NCI-H2227 (cell line): ENCODE data around the gene FAM25C.
"Not testable (repeated sequence)": the region's sequence is repeated elsewhere in the genome, so short reads cannot be mapped to it uniquely, and the experiment has no call there.

Experiments used
- DNase-seq: peaks from one replicate; lab custom pipeline; 2025; ENCODE audit not compliant: unreplicated experiment; lab: John Stamatoyannopoulos, UW

FAM25C gene

GRCh38 chr10:47999691-48000090 is at the start of gene FAM25C:
TSS of gene FAM25C (minus strand) at chr10:47999791. CDS start at chr10:47999765, 26 bp downstream.
- DNase-seq: not testable (repeated sequence)

- DNase-seq: not testable (repeated sequence)
These were observed 45.0 kb upstream of the FAM25C start for GRCh38 chr10:48044557-48044956.

- DNase-seq: not testable (repeated sequence)
These were observed 31.8 kb upstream of the FAM25C start for GRCh38 chr10:48031390-48031789.

- not testable (repeated sequence) for DNase-seq
These were observed 2.7 kb upstream of the FAM25C start for GRCh38 chr10:48002306-48002705.

GRCh38 chr10:47994045-47994444 is 5.5 kb downstream of the FAM25C start:
- DNase-seq: not testable (repeated sequence)

- DNase-seq: not testable (repeated sequence)
These were observed 7.0 kb downstream of the FAM25C start for GRCh38 chr10:47992560-47992959.

GRCh38 chr10:47991706-47992105 is 7.9 kb downstream of the FAM25C start:
- DNase-seq: not testable (repeated sequence)

- not testable (repeated sequence) for DNase-seq
These were observed 9.5 kb downstream of the FAM25C start for GRCh38 chr10:47990097-47990496.

- not testable (repeated sequence) for DNase-seq
These were observed 10.0 kb downstream of the FAM25C start for GRCh38 chr10:47989542-47989950.

GRCh38 chr10:47988718-47989541 is 10.7 kb downstream of the FAM25C start:
- not testable (repeated sequence) for DNase-seq

GRCh38 chr10:47987952-47988351 is 11.6 kb downstream of the FAM25C start:
- not testable (repeated sequence) for DNase-seq

- DNase-seq: not testable (repeated sequence)
These were observed 13.0 kb downstream of the FAM25C start for GRCh38 chr10:47986413-47987230.

GRCh38 chr10:47975409-47975808 is 24.2 kb downstream of the FAM25C start:
- DNase-seq: not testable (repeated sequence)

- DNase-seq: not testable (repeated sequence)
These were observed 26.5 kb downstream of the FAM25C start for GRCh38 chr10:47973131-47973530.

GRCh38 chr10:47972077-47972476 is 27.5 kb downstream of the FAM25C start:
- not testable (repeated sequence) for DNase-seq

GRCh38 chr10:47971598-47971997 is 28.0 kb downstream of the FAM25C start:
- DNase-seq: not testable (repeated sequence)

GRCh38 chr10:47970047-47970446 is 29.5 kb downstream of the FAM25C start:
- not testable (repeated sequence) for DNase-seq

- DNase-seq: not testable (repeated sequence)
These were observed 30.6 kb downstream of the FAM25C start for GRCh38 chr10:47968988-47969387.

GRCh38 chr10:47964280-47965063 is 35.1 kb downstream of the FAM25C start:
- DNase-seq: not testable (repeated sequence)

- not testable (repeated sequence) for DNase-seq
These were observed 36.8 kb downstream of the FAM25C start for GRCh38 chr10:47962785-47963184.

GRCh38 chr10:47960699-47961098 is 38.9 kb downstream of the FAM25C start:
- not testable (repeated sequence) for DNase-seq
